ENCODE measurements around the gene LEMD2.

Gene LEMD2

GRCh38 chr6:33774774-33775173 is 14.2 kb downstream of the LEMD2 start:
- no peak for DNase-seq (ENCODE audit: low read depth)

- DNase-seq (ENCODE audit: low read depth) = no peak
These were observed 15.9 kb downstream of the LEMD2 start for GRCh38 chr6:33772902-33773472.

GRCh38 chr6:33772082-33772830 is 16.7 kb downstream of the LEMD2 start:
- DNase-seq (ENCODE audit: low read depth) = no peak

GRCh38 chr6:33771146-33772081 is 17.5 kb downstream of the LEMD2 start:
- peak; percentile 14 for DNase-seq (ENCODE audit: low read depth)

GRCh38 chr6:33770833-33771145 is 18.1 kb downstream of the LEMD2 start:
- no peak for DNase-seq (ENCODE audit: low read depth)

- no peak for DNase-seq (ENCODE audit: low read depth)
These were observed 18.7 kb downstream of the LEMD2 start for GRCh38 chr6:33770124-33770832.

GRCh38 chr6:33769248-33769821 is 19.6 kb downstream of the LEMD2 start:
- DNase-seq (ENCODE audit: low read depth) = no peak

GRCh38 chr6:33768644-33769120 is 20.2 kb downstream of the LEMD2 start:
- DNase-seq (ENCODE audit: low read depth) = peak; percentile 22

GRCh38 chr6:33766921-33767907 is 21.7 kb downstream of the LEMD2 start:
- DNase-seq (ENCODE audit: low read depth) = no peak

- DNase-seq (ENCODE audit: low read depth) = no peak
These were observed 23.6 kb downstream of the LEMD2 start for GRCh38 chr6:33765368-33765767.

- no peak for DNase-seq (ENCODE audit: low read depth)
These were observed 24.9 kb downstream of the LEMD2 start for GRCh38 chr6:33764036-33764435.

GRCh38 chr6:33763483-33763882 is 25.4 kb downstream of the LEMD2 start:
- no peak for DNase-seq (ENCODE audit: low read depth)

GRCh38 chr6:33762713-33763112 is 26.2 kb downstream of the LEMD2 start:
- DNase-seq (ENCODE audit: low read depth) = no peak

GRCh38 chr6:33761922-33762629 is 26.9 kb downstream of the LEMD2 start:
- no peak for DNase-seq (ENCODE audit: low read depth)

GRCh38 chr6:33761581-33761921 is 27.4 kb downstream of the LEMD2 start:
- DNase-seq (ENCODE audit: low read depth) = no peak

- DNase-seq (ENCODE audit: low read depth) = no peak
These were observed 28.9 kb downstream of the LEMD2 start for GRCh38 chr6:33759887-33760629.

GRCh38 chr6:33758815-33759216 is 30.1 kb downstream of the LEMD2 start:
- no peak for DNase-seq (ENCODE audit: low read depth)

GRCh38 chr6:33757906-33758305 is 31.0 kb downstream of the LEMD2 start:
- no peak for DNase-seq (ENCODE audit: low read depth)

GRCh38 chr6:33757113-33757512 is 31.8 kb downstream of the LEMD2 start:
- DNase-seq (ENCODE audit: low read depth) = no peak
